ENCODE results near the gene MUTYH.
"Not testable (repeated sequence)": the region's sequence is repeated elsewhere in the genome, so short reads cannot be mapped to it uniquely, and the experiment has no call there.

MUTYH gene

DNA sequence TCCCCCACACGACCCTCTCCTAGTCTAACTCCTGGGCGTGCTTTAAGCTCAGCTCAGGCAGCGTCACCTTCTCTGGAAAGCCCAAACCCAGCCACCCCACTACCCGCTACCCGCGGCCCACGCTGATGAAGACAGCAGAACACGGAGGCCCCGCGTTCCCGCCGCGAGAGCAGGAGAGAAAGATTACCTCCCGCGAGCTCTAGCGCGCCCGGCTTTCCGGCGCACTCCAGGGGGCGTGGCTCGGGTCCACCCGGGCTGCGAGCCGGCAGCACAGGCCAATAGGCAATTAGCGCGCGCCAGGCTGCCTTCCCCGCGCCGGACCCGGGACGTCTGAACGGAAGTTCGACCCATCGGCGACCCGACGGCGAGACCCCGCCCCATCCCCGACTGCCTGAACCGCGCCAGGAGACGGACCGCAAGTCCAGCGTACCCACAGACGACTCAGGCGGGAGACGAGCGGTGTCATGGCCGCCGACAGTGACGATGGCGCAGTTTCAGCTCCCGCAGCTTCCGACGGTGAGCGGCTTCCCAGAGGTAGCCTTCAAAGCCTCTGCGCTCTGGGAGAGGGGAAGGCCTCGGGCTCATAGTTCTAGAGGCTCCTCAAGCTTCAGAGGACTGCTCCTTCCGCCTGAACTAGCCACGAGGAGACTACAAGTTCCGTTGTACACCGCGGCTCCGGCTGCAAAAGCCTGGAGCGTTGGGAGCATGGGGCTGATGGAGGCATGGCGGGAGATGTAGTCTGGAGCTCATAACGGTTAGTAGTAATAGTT, at the start of gene MUTYH, which contains the start of gene TOE1:
MUTYH (minus strand) TSS at position 652 of the 770 bp plus-strand sequence. CDS start 5,935 bp downstream, outside the sequence.
TOE1 (plus strand) TSS at position 382 of the 770 bp plus-strand sequence; CDS start at position 465, 83 bp downstream.
- peak; percentile 80 to 89 (median 87) for DNase-seq

DNA sequence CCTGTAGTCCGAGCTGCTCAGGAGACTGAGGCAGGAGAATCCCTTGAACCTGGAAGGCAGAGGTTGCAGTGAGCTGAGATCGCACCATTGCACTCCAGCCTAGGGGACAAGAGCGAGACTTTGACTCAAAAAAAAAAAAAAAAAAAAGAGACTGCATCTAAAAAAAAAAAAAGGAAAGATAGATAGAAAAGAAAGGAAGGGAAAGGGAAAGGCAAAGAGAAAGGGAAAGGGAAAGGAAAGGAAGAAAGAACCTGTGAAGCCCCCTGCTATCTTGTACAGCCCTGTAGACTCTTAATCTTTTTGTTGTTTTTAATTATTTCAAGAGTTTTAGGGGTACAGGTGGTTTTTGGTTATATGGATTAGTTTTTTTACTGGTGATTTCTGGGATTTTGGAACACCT, 46.0 kb upstream of the MUTYH start:
- no peak for DNase-seq

DNA sequence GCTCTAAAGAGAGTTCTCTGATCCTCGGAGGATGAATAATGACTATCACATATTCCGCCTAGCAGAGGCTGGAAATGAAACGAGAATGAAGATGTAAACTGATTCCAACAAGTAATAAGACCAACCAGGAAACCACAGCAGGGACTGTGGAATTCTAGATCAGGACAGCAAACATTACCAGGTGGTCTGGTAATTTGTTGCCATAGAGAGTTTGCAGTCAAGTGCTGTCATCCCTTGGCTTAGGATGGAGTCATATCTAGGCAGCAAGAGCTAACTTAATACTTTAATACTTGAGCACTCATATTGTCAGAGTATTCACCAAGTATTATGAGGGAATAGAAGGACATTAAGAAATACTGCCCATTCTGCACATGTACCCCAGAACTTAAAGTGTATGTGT, 45.1 kb upstream of the MUTYH start:
- DNase-seq, result no peak

DNA sequence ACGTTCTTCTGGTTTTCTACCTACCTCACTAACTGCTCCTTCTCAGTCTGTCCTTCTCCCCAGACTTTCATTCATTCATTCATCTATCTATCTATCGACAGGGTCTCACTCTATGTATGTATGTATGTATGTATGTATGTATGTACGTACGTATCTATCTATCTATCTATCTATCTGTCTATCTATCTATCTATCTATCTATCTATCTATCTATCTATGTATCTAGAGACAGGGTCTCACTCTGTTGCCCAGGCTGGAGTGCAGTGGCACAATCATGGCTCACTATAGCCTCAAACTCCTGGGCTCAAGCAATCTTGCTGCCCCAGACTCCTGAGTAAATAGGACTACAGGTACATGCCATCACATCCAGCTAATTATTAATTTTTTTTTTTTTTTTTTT, 44.0 kb upstream of the MUTYH start:
- not testable (repeated sequence) for DNase-seq

DNA sequence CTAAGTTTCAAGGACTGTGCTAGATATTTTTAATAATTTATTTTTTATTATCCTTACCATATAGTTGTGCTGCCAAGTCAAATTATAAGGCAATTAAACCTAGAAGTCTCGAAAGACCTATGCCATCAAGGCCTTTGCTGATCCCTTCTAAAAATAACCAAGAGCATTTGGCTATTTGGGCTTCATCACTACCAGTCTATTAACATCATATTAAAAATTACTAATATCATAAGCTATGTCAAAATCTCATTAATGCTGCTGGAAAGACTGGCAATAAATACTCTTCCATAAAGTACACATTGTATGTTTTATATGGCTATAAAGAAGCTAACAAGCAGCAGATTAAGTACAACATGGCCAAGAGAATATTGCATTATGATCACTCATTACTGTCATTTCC, 43.0 kb upstream of the MUTYH start:
- DNase-seq, result no peak

DNA sequence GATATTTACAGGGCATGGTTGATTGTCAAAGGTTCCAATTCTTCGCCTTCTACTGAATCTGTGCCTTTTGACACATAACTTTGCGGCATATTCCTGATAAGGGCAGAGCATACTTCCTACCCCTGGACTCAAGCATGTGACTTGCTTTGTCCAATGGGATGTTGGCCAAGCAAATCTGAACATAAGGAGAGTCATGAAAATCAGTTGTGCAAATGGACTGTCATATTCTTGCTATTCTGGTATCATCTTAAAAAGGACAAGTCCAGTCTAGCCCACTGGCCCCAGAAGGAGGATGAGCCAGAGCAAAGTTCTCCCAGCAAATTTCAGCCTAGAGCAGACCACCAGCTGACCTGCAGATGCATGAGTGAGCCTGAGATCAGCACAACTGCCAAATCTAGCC, 41.0 kb upstream of the MUTYH start:
- no peak for DNase-seq

DNA sequence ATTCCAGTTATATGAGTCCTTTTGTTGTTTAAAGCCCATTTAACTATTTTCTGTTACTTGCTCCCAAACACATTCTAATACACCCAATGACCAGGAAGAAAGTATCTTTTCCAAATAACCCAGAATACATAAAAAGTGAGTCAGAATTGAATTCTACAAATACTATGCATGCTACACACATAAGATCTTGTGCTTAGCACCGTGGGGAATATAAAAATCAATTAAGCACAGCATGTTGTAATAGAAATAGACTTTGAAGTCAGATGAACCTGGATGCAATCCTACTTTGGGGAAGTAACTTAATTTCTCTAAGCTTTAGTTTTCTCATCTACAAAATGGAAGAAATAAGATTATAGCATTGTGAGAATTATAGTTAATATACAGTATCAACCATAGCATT, 40.5 kb upstream of the MUTYH start:
- DNase-seq, result no peak

DNA sequence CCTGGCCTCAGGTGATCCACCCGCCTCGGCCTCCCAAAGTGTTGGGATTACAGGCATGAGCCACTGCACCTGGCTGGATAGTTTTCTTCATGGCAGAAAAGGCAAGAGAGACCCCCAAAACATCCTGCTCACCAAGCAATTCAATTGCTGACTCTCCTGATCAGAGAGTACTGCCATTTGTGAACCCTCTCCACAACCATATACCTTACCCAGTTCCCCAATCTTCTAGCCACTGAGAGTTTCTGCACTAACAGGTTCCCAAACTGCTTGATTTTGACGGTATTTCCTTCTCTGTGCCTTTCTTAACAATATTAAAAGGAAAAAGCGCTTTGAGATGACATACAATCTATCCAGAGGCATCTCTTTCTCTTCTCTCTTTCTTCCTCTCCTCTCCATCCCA, 39.9 kb upstream of the MUTYH start:
- no peak for DNase-seq

DNA sequence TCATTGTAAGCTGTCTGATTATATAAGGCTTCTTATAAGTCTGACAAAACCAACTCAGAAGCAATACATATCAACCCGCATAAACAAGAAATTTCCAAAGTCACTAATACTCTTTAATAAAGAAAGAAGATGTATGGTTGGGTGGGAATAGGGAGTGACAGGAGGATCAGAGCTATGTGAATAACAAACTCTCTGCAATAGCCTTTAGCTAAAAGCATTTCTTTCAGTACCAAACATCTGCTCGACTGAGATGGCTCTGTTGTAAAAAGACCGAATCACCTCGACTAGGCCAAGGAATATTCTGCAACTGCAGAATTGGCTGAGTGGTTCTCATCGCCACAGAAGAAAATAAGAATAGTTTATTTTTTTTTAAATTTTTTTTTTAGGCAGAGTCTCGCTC, 39.3 kb upstream of the MUTYH start:
- no peak for DNase-seq

DNA sequence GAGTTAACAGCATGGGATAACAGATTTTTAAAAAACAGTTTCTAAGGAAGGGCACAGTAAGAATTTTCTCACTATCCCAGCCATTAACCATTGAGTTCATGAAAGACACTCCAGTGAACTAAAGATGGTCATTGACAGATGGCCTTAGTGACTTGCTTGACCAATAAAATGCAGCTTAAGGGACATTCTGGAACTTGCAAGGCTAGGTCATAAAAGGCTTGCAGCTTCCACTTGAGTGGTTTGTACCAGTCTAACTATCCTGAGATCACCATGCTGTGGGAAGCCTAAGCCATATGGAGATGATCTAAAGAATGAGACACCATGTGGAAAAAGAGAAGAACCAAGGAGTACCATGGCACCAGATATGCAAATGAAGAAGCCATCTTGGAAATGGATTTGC, 37.9 kb upstream of the MUTYH start:
- DNase-seq, result no peak

DNA sequence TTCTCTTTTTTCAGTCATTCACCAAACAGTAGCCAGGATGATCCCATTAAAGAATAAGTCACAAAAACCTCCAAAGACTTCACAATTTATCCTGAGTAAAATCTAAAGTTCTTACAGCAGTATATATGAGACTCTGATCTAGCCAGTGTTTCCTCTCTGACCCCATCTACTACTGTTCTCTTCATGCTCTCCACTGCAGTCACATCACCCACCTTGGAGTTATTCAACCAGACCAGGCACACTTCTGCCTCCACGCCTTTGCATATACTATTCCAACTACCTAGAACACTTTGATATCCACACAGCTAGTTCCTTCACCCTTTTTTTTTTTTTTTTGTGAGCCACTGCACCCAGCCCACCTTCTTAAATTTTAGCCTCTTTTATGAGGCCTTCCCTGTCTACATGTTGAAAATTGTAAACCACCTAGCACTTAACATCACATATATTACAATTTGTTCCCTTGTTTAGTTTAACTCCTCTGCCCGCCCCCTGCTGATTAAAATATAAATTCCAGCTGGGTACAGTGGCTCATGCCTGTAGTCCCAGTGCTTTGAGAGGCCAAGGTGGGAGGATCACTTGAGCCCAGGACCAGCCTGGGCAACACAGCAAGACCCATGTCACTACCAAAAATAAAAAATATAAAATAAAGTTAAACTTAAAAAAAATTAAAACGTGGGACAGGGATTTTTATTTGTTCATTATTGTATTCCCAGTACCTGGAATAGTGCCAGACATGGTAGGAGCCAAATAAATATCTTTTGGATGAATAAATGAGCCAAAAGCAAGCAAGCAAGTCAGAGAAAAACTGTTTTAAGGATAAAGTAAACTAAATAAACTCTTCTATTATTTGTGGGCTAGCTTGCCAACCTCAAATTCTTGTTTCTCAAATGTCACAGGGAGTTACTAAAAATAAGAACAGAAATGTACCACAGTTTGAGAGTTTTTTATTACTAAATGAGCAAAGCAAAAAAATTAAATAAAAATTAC, 35.2 kb upstream of the MUTYH start:
- DNase-seq, result no peak

DNA sequence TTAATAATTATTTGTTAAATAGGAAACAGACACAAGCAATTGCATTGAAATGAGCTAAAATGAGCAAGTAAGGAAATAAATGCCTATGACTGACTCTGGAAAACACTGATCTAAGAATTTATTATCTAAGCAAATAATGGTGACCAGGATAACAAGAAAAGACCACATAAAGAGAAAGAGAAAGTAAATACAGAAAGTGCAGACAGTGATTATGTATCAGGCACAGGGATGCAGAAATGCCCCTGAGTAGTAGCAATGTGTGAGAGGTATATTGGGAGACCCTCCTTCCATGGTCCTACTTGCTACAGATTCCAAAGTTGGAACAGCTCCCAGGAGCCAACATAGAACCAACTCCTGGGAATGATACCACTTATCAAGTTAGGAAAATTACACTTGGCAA, 33.3 kb upstream of the MUTYH start:
- DNase-seq, result no peak

DNA sequence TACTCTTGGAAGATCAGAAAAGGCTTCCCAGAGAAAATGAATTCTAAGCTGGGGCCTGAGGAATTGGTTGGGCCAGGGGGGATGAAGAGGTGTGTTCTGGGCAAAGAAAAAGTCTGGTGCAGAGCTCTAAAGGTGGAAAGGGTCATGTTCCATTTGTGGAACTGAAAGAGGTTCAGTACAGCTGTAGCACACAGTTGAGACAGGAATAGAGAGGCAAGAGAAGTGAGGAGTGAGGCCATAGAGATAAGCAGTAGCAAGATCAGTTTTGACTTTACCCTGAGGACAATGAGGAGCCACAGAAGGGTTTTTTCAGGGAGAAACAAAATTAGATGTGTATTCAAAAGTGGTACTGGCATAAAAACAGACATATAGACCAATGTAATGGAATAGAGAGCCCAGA, 30.3 kb upstream of the MUTYH start:
- DNase-seq, result no peak

DNA sequence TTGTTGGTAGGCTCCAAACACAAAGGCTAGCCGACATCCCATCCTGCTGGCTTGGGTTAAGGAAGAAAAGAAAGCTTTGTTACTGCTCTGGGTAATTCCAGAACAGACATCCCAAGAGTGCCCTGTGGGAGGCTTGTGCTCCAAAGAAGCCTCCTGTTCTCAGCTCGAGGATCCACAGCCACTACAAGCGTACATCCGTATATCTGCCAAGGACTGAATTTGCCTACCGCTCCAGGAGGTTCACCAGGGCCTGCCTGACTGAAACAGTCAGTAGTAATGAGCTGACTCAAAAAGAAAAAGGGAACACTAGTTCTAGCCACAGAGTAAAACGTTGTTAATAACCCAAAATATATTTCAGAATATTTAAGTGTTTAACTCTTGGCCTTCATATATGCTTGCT, 24.8 kb upstream of the MUTYH start:
- no peak for DNase-seq

DNA sequence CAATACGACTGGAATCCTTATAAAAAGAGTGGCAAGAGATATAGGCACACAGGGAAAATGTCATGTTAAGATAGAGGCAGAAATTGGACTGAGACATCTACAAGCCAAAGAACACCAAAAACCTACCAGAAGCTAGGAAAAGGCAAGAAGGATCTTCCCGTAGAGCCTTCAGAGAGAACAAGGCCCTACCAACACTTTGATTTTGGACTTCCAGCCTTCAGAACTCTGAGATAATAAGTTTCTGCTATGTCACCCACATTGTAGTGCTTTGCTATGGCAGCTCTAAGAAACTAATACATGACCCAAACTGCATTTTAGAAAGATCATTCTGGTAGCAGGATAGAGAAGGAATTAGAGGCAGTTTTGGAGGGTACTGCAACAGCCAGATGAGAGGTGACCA, 24.1 kb upstream of the MUTYH start:
- DNase-seq, result no peak

DNA sequence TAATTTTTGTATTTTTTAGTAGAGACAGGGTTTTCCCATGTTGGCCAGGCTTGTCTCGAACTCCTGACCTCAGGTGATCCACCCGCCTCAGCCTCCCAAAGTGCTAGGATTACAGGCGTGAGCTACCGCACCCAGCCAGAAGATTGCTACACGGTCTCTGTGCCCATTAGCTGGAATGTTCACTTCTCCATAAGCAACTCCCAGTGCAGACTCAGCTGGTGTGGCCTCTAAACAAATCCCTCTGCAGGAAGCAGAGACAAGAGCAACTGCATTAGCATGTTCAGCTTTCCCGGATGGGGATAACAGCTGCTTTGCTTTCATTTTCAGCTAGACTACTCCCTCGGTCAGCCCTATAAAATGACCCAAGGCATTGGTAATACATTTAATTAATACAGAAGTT, 20.7 kb upstream of the MUTYH start:
- DNase-seq, result not testable (repeated sequence)

DNA sequence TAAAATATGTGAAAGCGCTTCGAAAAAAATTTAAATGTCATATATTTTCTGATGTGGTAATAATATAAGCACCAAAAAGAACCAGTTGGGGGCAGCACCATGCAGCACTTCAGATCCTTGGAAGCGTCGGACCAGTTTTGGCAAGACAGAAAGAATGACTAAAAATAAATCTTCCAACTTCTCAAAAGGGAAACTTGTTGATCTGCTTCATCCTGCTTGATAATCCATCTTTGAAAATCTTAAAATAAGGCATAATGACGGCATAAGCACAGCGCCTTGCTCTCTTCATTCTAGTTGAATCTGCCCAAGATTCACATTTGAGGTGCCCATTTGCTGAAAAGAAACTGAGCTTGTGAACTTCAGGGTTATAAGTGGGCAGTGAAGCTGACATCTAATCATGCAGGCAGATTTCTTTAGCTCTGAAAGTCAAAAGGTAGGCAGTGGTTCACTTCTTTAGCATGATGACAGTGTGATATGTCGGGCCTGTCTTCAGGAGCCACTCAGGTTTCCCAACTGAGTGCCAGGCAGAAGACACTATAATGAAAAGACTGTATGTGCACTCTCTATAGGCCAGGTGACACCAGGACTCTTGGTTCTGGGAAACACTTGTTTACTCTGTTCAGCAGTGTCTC, 19.8 kb upstream of the MUTYH start:
- DNase-seq, result peak in 1 of 4 experiments; percentile 40

DNA sequence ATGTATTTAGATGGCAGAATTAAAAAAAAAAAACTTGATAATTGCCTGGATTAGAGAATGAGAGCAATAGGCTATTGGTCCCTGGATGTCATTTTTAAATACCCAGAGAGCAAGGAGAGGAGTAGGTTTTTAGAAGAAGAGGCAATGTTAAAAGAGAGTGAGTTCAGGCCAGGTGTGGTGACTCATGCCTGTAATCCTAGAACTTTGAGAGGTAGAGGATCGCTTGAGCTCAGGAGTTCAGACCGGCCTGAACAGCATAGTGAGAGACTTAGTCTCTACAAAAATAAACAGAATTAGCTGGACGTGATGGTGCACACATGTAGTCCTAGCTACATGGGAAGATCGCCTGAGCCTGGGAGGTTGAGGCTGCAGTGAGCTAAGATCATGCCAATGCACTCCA, 15.9 kb upstream of the MUTYH start:
- DNase-seq, result no peak

DNA sequence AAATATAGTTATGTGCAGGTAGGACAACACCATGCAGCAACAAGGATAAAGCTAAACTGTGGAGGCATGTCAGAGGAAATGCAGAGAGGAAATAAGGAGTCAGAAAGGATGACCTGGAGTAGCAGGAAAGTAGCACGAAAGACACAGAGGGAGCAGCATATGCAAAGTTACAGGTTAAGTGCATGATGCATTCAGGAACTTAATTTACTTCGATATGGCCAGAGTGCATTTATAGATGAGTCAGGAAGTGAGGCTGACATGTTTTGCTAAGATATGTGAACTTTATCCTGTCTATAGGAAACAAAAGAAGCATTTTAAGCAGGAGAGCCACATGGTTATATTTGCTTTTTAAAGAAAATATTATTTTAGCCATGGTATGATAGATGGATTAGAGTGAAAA, 15.4 kb upstream of the MUTYH start:
- no peak for DNase-seq

DNA sequence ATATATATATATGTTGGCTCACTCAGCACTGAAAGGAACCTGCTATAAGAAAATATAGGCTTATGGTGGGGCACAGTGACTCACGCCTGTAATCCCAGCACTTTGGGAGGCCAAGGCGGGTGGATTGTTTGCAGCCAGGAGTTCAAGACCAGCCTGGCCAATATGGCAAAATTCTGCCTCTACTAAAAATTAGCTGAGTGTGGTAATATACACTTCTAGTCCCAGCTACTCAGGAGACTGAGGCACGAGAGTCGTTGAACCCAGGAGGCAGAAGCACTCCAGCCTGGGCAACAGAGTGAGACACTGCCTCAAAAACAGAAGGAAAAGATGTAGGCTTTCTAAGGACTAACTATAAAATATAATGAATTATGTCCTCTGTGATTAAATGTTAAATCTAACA, 14.6 kb upstream of the MUTYH start:
- no peak for DNase-seq

DNA sequence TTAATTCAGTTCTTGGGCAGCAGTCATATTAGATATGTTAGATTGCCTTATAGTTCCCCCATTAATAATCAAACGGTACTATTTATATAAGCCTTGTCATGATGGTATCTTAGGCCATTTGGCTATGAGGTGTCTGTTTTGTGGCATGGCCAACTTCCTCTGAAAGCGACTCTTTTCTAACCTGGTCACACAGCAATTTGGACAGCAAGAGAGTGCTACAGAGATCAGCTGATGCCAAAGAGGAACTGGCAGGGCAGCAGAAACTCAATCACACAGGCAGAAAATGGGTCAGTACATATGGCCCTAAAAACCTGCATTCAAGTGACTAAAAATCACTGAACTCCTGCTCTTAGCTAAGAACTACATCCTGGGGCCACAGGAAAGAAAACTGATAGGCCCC, 13.4 kb upstream of the MUTYH start:
- no peak for DNase-seq

DNA sequence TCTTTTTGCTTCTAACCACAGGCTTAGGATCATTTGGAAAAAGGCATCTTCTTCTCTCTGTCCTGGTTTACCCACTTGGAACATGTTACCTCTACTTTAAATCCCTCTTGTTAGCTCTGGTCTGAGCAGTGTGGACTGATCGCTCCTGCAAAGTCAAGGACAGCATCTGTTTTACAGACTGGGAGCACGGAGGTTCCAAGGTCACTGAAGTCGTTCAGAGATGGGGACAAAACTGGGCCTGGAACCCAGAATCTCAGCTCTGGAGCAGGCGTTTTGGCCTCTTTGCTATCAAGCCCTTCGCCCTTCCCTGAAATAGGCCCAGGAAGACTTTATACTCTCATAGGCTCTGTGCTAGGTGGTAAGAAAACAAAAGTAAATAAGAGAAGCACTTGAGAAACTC, 11.3 kb upstream of the MUTYH start:
- no peak for DNase-seq

DNA sequence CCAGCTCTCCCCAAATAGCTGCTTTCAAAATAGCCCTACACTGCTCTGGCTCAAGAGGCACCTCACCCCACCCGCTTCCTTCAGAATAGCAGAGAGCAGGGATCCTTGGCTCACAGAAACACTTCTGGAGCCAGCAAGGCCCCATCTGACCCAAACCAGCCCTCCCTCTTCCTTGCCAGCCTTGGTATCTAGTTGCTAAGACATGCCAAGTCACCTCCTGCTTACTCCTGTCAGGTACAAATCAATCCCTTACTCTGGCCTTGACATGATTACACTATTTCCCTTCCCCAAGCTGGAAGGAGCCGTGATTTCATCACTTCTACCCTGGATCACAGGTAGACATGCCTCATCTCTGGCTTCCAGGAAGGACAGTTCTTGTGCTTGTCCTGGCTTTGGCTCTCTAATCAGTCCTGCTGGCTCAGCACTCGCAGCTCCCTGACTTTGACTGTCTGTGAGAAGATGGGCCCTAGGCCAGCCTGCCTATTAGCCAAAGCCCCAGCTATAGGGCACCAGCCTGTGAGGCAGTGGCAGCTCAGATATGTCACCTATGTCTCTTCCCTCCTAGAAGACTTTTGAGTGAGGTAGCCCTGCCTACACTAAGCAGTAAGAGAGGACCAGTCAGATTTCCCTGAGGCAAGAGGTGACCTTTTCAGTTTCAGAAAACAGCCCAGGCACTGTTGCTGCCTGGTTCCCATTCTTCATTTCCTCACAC, 8.9 kb upstream of the MUTYH start:
- DNase-seq, result no peak

Data from activated naive CD4-positive, alpha-beta T cell (primary cell).